GM12874 (cell line): ENCODE measurements around the gene PTPRD.

Experiments
- TF ChIP-seq, protein P1 (sequence below): IDR thresholded peaks from 2 replicates; pipeline ENCODE4 v1.5.1; 2011; ENCODE audit warnings: low read depth, mild to moderate bottlenecking, control low read depth, low read length, moderate library complexity; ENCODE audit not compliant: insufficient read depth

Gene PTPRD

DNA sequence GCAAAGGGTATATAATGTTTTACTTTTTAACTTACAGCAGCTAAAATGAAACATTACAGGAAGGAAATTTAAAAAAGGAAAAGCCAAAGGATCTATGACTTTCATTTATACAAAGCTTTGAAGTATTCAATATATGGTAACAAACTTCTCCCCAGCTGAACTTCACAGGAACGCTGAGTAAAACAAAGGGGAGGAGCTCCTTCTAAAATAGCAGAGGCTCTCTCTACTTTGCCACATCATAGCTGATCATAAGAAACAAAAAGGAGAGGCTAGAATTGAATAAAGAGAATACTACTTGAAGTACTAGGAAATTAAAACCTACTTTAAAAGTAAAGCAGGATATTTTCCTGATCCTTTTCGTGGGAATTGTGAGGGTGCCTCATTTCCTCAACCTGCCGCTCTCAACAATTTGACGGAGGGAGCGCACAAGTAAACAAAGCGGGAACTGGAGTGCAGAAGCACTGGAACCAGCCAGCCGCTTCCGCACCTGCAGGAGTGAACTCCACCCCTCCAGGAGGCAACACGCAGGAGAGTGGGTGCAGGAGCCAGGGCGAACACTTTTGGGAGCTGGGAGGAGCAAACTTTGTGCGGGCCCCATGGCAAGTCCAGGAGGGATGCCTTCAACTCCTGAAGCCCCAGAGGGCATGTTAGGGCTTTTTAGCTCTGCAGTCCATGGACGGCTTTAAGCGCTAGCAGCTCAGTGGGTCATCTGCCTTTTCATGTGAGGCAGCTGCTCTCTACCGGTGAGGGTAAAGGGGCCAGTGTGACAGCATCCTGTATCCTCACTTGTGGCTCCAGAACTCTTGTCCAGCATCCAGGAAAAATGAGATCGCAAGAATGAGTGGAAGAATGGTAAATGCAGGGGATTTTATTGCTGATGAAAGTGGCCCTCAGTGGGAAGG, 757.4 kb downstream of the PTPRD start:
- TF ChIP-seq, protein P1, sequence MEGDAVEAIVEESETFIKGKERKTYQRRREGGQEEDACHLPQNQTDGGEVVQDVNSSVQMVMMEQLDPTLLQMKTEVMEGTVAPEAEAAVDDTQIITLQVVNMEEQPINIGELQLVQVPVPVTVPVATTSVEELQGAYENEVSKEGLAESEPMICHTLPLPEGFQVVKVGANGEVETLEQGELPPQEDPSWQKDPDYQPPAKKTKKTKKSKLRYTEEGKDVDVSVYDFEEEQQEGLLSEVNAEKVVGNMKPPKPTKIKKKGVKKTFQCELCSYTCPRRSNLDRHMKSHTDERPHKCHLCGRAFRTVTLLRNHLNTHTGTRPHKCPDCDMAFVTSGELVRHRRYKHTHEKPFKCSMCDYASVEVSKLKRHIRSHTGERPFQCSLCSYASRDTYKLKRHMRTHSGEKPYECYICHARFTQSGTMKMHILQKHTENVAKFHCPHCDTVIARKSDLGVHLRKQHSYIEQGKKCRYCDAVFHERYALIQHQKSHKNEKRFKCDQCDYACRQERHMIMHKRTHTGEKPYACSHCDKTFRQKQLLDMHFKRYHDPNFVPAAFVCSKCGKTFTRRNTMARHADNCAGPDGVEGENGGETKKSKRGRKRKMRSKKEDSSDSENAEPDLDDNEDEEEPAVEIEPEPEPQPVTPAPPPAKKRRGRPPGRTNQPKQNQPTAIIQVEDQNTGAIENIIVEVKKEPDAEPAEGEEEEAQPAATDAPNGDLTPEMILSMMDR: no peak

DNA sequence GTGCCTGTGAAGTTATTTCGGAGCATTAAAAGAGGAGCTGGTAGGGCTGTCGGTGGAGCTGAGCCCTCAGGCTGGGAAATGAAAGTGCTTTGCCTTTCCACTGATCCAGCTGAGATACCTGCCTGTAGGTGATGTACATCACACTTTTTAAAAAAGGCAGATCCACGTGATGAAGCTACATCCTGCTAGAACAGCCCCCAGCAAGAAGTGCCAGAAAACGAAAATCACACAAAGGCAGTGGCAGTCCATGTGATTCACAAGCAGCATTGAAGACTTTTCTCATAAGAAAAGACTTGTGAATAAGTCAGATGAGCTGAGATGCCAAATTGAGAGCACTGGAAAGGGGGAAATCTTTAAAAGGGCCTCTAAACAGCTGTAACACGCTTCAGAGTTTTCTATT, 765.1 kb downstream of the PTPRD start:
- TF ChIP-seq, protein P1: no peak

DNA sequence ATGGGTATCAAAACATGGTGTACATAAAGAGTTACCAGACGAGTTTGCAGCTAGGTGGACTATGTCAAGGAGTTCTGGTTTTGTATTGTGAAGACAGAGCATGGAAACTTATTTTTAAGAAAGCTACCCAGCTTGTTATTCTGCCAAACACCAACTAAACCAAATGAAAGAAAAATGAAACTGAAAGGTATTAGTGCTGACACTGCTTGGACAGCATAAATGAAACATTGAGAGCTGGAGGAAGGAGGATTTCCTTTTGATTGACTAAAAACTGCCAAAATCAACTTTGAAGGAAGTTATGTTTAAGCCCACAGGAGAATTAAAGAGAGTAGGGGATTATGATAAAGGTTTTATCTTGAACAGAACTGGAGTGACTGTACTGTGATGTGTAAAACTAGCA, 766.2 kb downstream of the PTPRD start:
- TF ChIP-seq, protein P1: no peak

DNA sequence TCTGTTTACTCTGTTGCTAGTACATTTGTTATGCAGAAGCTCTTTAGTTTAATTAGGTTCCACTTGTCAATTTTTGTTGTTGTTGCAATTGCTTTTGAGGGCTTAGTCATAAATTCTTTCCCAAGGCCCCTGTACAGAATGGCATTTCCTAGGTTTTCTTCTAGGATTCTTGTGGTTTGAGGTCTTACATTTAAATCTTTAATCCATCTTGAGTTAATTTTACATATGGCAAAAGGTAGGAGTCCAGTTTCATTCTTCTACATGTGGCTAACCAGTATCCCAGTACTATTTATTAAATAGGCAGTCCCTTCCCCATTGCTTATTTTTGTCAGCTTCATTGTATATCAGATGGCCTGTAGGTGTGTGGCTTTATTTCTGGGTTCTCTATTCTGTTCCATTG, 792.4 kb downstream of the PTPRD start:
- TF ChIP-seq, protein P1: no peak

DNA sequence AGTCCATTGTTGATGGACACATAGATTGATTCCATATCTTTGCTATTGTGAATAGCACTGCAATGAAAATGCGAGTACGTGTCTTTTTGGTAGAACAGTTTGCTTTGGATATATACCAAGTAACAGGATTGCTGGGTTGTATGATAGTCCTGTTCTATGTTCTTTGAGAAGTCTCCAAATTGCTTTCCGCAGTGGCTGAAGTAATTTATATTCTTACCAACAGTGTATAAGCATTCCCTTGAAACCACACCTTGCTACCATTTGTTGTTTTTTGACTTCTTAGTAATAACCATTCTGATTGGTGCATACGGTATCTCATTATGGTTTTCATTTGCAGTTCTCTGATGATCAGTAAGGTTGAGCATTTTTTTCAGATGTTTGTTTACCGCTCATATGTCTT, 792.9 kb downstream of the PTPRD start:
- TF ChIP-seq, protein P1: no peak

DNA sequence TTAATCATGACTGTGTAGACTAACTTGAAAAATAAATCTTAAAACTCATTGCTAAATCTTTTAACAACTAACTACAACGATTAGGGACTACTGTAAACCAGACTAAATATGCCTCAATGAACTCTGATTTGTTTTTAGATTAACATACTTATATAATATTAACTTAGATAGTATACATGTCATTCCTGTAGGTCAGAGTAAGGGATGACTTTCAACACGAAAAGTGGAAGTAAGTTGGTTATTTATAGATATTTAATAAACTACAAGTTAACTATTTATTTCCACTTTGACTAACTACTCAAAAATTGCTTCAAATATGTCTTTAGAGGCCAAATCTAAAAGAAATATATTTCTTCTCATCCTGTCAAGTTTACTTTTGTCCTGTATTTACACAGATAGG, 795.6 kb downstream of the PTPRD start:
- TF ChIP-seq, protein P1: no peak

DNA sequence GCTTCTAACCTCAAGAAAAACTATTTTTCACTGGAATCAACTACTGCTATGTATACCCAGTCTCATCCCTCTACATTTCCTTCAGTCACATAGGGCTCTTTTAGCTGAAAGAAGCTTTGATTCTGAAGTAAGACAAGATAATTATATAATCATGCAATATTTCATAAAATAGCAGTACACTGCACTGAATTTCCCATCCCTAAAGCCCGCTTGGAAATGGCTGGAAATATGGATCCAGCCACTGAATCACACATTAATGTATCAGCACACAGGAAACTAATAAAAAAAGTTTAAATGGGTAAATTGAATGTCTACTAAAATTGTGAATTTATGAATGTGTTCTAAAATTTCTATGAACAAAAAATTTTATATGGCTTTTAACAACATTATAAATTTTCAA, 808.7 kb downstream of the PTPRD start:
- TF ChIP-seq, protein P1: no peak
